ENCODE data around the gene FMNL3. TPM values are rescaled to one million over a fixed set of nuclear protein-coding genes. Genes with fewer than 3 reads are reported as not detected.

Gene FMNL3
- total and polyA plus RNA-seq, 2 of the 13 experiments (the other 11 are each of a cell fraction or from before 2014, with no cell fraction given), result 0.44 to 1.1 TPM

GRCh38 chr12:49740930-49741881, 34.0 kb upstream of the FMNL3 start, which contains the start of gene TMBIM6 (continued):
- TF ChIP-seq ZNF512B (CRISPR knock-in tag; IDR thresholded peaks at IDR 0.05; ENCODE audit: borderline replicate concordance) (no peak), SKI (IDR thresholded peaks at IDR 0.05; ENCODE audit: partially characterized antibody) (peak; percentile 60), NFYC (CRISPR knock-in tag; IDR thresholded peaks at IDR 0.05) (peak; percentile 92), HNRNPL (IDR thresholded peaks at IDR 0.05; ENCODE audit: low read depth, low read length) (no peak), EED (CRISPR knock-in tag; IDR thresholded peaks at IDR 0.05) (peak; percentile 57; the same call in 1 of the 2 replicates), GATA4 (IDR thresholded peaks at IDR 0.05; ENCODE audit: borderline replicate concordance, low read depth) (peak; percentile 73; the same call in 1 of the 2 replicates), TOPORS (CRISPR knock-in tag; IDR thresholded peaks at IDR 0.05) (peak; percentile 34; the same call in 1 of the 2 replicates), TGIF2 (CRISPR knock-in tag; IDR thresholded peaks at IDR 0.05) (peak; percentile 29; the same call in 1 of the 2 replicates), ZBTB3 (CRISPR knock-in tag; IDR thresholded peaks at IDR 0.05; ENCODE audit: borderline replicate concordance, low read depth) (no peak; the same call in 1 of the 2 replicates), POLR2AphosphoS5 (IDR thresholded peaks at IDR 0.05; ENCODE audit: low read depth, low read length) (peak; percentile 99), HNRNPLL (IDR thresholded peaks at IDR 0.05; ENCODE audit: low read depth, low read length, poor library complexity, severe bottlenecking) (peak; percentile 58), NKX3-1 (CRISPR knock-in tag; IDR thresholded peaks at IDR 0.05) (no peak; the same call in 1 of the 2 replicates)
- TF ChIP-seq, protein P1, sequence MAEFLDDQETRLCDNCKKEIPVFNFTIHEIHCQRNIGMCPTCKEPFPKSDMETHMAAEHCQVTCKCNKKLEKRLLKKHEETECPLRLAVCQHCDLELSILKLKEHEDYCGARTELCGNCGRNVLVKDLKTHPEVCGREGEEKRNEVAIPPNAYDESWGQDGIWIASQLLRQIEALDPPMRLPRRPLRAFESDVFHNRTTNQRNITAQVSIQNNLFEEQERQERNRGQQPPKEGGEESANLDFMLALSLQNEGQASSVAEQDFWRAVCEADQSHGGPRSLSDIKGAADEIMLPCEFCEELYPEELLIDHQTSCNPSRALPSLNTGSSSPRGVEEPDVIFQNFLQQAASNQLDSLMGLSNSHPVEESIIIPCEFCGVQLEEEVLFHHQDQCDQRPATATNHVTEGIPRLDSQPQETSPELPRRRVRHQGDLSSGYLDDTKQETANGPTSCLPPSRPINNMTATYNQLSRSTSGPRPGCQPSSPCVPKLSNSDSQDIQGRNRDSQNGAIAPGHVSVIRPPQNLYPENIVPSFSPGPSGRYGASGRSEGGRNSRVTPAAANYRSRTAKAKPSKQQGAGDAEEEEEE (CRISPR knock-in tag; IDR thresholded peaks at IDR 0.05; ENCODE audit: borderline replicate concordance), result 0 out of 2 replicates have a peak, but pooled peaks have one; percentile 34
- TF ChIP-seq, protein P2, sequence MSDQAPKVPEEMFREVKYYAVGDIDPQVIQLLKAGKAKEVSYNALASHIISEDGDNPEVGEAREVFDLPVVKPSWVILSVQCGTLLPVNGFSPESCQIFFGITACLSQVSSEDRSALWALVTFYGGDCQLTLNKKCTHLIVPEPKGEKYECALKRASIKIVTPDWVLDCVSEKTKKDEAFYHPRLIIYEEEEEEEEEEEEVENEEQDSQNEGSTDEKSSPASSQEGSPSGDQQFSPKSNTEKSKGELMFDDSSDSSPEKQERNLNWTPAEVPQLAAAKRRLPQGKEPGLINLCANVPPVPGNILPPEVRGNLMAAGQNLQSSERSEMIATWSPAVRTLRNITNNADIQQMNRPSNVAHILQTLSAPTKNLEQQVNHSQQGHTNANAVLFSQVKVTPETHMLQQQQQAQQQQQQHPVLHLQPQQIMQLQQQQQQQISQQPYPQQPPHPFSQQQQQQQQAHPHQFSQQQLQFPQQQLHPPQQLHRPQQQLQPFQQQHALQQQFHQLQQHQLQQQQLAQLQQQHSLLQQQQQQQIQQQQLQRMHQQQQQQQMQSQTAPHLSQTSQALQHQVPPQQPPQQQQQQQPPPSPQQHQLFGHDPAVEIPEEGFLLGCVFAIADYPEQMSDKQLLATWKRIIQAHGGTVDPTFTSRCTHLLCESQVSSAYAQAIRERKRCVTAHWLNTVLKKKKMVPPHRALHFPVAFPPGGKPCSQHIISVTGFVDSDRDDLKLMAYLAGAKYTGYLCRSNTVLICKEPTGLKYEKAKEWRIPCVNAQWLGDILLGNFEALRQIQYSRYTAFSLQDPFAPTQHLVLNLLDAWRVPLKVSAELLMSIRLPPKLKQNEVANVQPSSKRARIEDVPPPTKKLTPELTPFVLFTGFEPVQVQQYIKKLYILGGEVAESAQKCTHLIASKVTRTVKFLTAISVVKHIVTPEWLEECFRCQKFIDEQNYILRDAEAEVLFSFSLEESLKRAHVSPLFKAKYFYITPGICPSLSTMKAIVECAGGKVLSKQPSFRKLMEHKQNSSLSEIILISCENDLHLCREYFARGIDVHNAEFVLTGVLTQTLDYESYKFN (CRISPR knock-in tag; conservative IDR thresholded peaks at IDR 0.05), result peak; percentile 56
- TF ChIP-seq, protein P3, sequence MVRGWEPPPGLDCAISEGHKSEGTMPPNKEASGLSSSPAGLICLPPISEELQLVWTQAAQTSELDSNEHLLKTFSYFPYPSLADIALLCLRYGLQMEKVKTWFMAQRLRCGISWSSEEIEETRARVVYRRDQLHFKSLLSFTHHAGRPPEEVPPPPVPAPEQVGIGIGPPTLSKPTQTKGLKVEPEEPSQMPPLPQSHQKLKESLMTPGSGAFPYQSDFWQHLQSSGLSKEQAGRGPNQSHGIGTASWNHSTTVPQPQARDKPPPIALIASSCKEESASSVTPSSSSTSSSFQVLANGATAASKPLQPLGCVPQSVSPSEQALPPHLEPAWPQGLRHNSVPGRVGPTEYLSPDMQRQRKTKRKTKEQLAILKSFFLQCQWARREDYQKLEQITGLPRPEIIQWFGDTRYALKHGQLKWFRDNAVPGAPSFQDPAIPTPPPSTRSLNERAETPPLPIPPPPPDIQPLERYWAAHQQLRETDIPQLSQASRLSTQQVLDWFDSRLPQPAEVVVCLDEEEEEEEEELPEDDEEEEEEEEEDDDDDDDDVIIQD (CRISPR knock-in tag; IDR thresholded peaks at IDR 0.05; ENCODE audit: low read depth), result peak; percentile 90
- TF ChIP-seq, protein P4, sequence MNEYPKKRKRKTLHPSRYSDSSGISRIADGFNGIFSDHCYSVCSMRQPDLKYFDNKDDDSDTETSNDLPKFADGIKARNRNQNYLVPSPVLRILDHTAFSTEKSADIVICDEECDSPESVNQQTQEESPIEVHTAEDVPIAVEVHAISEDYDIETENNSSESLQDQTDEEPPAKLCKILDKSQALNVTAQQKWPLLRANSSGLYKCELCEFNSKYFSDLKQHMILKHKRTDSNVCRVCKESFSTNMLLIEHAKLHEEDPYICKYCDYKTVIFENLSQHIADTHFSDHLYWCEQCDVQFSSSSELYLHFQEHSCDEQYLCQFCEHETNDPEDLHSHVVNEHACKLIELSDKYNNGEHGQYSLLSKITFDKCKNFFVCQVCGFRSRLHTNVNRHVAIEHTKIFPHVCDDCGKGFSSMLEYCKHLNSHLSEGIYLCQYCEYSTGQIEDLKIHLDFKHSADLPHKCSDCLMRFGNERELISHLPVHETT (CRISPR knock-in tag; conservative IDR thresholded peaks at IDR 0.05), result peak; percentile 43; the same call in 1 of the 2 replicates
